Activated T-cell treated with anti-CD3 and anti-CD28 coated beads, Interleukin-2, amount 50 U/mL, for 1 hour (primary cell): ENCODE measurements around the gene C6orf120.
A peak's percentile ranks its signal among the peaks of the same experiment; 100 is the strongest.

Experiments used
- DNase-seq: peaks from one replicate; pipeline ENCODE4 v3.0.0-alpha.2; 2020

C6orf120 gene

DNA sequence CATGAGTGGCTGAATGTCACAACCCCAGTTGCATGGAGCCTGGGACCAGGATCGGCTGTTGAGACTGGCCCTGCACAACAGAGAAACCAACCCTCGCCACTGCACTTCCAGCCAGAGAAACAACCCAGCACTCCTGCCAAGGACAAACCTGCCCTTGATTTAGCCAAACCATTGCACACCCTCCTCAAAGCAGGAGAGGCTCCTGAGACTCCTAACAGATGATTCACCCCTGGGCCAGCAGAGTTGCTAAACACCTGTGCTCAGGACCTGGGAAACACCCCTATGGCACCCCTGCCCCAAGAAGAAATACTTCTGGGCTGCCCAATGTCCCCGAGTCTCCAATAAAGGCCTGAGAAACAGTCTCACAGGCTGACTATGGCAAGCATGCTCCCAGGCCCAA lies 17.9 kb upstream of the C6orf120 start:
- no peak for DNase-seq

DNA sequence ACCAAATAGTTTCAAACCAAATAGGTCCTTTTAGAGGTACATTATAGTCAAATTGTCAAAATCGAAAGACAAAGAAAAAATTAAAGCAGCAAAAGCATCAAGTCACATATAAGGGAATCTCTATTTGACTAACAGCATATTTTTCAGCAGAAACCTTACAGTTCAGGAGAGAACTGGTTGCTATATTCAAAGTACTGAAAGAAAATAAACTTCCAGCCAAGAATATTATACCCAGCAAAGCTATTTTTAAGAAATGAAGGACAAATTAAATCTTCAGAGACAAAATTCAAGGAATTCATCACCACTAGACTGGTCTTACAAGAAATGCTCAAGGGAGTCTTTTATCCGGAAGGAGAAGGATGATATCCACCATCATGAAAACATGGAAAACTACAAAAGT lies 16.1 kb upstream of the C6orf120 start:
- no peak for DNase-seq

- no peak for DNase-seq
Observed at GRCh38 chr6:169689287-169689686, 12.6 kb upstream of the C6orf120 start.

DNA sequence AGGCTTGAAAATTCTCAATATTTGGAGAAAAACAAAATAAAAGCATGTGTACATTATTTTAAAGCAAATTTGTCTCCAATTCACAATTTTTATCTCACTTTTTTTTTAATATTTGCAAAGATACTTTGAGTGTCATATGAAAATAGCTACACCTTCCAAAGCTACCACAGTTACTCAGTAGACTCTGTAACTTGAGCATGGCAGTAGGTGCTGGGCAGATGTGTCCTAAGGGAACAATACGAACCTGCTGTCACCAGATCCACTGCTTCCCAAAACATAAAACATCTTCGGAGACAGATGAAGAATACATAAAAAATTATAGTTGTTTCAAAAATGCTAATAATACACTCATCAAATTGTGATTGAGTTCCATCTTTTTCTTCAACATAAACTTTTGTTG lies 10.7 kb upstream of the C6orf120 start:
- DNase-seq = no peak

GRCh38 chr6:169692516-169692915 lies 9.4 kb upstream of the C6orf120 start:
- DNase-seq = no peak

DNA sequence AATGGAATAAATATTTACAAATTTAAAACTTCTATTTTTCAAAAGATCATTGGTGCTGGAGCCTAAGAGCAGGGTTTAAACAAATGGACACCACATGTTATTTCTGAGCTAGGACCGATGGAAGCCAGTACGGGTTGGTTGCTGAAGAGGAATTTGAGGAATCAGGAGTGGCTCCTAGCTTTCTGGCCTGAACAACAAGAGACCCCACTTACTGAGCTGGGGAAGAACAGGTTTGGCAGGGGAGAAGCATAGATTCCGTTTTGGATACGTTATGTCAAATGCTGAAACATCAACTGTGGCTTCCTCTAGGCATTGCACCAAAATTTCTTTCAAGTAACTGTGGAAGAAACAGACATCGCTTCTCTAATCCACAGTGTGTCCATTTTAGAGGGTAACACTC lies 6.8 kb upstream of the C6orf120 start:
- DNase-seq = no peak

GRCh38 chr6:169697115-169697514 lies 4.8 kb upstream of the C6orf120 start:
- peak; percentile 32 for DNase-seq

- no peak for DNase-seq
Observed at GRCh38 chr6:169700296-169700695, 1.6 kb upstream of the C6orf120 start.

DNA sequence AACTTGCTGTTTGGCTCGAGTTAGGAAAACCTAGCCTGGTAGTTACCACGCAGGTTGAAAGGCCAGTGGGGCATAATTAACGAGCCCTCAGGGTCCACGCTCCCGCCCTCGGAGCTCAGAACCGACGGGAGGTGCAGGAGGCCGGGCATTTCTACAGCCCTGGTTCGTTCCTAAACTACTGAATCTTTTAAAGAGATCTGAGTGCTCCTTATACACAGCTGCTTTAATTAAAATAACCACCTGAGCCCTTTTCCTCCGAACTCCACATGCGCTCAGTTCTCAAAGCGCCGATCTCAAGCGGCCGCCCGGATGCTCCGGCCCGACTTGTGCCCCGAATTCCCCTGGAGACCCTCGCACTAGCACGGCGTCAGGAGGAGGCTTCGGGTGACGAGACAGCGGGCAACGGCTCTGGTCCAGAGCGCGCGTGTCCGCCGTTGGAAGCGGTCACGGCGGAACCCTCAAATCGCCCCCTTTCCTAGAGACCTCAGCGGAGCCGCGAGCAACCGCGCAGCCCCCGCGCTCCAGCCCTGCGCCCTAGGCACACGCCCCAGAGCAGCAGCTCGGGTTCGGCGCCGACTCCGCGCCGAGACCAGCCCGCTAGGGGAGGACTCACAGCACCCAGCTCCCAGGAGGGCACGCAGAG lies 494 bp upstream of the C6orf120 start:
- DNase-seq = no peak

- DNase-seq = no peak
Observed at GRCh38 chr6:169702840-169703246, 917 bp downstream of the C6orf120 start.

- DNase-seq = no peak
Observed at GRCh38 chr6:169707772-169708171, 5.8 kb downstream of the C6orf120 start.

DNA sequence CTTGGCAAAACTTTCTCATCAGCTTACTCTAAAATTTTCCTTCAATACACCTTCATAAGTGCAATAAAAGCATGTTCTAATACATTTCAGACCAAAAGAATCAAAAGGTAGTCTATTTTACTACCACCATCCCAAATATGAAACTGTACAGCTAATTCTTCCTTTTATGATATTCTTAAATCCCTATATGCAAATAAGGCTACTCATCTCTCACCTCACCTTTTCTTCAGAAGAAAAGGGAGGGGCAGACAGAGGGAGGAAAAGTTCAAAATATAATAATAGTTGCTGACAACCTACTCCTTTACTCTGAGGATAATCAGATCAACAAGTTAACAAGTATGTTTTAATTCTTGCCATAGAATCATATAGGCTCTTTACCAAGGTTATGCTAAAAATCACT lies 7.4 kb downstream of the C6orf120 start:
- DNase-seq = no peak

GRCh38 chr6:169710009-169710408 lies 8.1 kb downstream of the C6orf120 start:
- no peak for DNase-seq

DNA sequence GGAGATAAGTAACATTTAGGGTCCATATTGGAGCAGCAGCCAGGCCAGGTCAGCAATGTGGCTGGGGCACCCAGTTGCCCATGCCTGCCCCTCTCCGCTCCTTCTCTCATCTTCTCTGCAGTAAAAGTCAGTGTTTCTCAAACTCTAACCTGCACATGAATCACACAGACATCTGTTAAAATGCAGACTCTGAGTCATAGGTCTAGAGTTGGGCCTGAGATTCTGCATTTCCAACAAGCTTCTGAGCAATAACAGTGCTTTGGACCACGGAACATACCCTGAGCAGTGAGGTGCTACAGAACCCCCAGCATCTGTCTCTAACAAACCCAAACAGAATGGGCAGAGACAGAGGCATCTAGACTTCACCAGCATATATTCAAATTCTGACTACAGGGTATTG lies 12.3 kb downstream of the C6orf120 start:
- no peak for DNase-seq

GRCh38 chr6:169714595-169714994 lies 12.7 kb downstream of the C6orf120 start:
- DNase-seq = no peak

GRCh38 chr6:169719117-169719516 lies 17.2 kb downstream of the C6orf120 start:
- DNase-seq = no peak

GRCh38 chr6:169720207-169720855 lies 18.4 kb downstream of the C6orf120 start:
- DNase-seq = no peak

GRCh38 chr6:169722362-169723199 lies 20.7 kb downstream of the C6orf120 start:
- DNase-seq = peak; percentile 57

DNA sequence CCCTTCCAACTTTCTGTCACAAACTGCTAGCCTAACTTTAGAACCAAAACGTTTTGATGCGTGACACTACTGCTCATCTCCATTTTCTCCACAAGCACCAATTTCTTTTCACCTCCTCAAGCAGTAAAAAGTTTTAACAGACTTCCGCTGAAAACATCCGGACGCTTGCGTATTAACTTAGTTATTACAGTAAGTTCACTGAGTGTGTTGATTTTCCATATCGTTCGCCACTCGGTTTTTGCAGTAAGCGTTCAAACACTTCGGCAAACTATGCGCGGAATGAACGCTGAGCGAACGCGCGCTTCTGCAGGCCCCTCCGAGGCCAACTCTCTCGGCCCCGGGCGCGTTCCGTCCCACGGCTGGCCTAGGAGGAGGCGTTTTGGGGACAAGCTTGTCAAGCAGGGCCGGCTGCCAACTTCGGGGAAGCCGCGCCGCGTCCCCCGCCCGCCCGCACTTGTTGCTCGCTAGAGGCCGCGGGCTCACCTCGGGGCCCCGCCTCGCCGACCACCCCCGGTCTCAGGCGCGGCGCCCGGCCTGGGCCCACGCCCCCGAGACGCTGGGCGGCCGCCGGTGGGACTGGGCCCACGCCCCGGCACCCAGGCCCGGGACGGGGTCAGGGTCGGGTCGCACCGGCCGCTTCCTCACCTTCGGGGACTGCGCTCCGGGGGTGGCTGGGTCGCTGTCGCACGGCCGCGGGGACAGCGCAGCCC lies 21.4 kb downstream of the C6orf120 start:
- peak; percentile 80 for DNase-seq

GRCh38 chr6:169723991-169724493 lies 22.1 kb downstream of the C6orf120 start:
- peak; percentile 65 for DNase-seq

GRCh38 chr6:169724494-169725124 lies 22.7 kb downstream of the C6orf120 start, which contains the start of gene PHF10:
PHF10 (minus strand) TSS chr6:169724500; CDS start chr6:169723931, 569 bp downstream.
- peak; percentile 77 for DNase-seq
